Hematopoietic multipotent progenitor cell treated with erythropoietin and hydrocortisone succinate and interleukin-3 and kit ligand, for 4 days (in vitro differentiated cells): ENCODE measurements around the gene FCGR3A.
"Not testable (repeated sequence)": the region's sequence is repeated elsewhere in the genome, so short reads cannot be mapped to it uniquely, and the experiment has no call there.

Experiments
- DNase-seq: peaks from one replicate; pipeline ENCODE4 v3.0.0-alpha.2; 2015

Gene FCGR3A

DNA sequence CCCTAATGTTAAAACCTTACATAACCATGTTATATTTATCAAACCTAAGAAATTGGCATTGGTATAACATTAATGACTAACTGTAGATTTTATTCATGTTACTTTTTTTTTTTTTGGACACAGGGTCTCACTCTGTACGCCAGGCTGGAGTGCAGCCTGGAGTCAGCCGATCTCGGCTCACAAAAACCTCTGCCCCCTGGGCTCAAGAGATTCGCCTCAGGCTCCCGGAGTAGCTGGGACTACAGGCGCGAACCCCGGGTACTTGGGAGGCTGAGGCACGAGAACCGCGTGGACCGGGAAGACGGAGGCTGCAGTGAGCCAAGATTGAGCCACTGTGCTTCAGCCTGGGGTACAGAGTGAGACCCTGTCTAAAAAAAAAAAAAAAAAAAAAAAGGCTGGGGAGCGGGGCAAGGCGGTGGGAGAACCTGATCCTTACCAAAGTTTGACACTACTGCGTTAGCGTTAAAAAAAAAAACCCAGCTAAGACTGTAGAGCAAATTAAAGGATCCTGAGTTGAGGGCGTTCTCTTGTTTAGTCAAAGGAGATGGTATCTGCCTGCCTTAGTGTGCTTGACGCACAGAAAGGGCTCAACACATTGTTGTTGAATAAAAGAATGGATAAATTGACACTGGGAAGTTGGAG, 20.0 kb downstream of the FCGR3A start:
- peak; percentile 69 for DNase-seq

DNA sequence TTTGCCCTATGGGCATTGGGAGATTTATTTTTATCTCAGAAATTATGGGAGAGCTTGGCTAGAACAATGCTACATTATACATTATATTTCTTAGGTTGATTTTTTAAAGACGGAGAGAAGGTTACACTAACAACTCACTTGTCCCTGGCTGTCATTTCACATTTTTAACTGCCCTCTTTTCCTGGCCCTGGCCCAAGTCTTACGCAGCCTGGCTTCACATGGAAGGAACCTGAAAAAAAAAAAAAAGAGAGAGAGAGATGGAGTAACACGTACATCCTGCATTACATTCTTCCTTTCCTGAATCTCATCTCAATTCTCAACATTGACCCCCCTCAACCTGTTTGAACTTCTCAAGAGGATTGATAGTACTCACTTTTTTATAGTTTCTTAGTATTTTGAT, 21.1 kb downstream of the FCGR3A start:
- peak; percentile 73 for DNase-seq

DNA sequence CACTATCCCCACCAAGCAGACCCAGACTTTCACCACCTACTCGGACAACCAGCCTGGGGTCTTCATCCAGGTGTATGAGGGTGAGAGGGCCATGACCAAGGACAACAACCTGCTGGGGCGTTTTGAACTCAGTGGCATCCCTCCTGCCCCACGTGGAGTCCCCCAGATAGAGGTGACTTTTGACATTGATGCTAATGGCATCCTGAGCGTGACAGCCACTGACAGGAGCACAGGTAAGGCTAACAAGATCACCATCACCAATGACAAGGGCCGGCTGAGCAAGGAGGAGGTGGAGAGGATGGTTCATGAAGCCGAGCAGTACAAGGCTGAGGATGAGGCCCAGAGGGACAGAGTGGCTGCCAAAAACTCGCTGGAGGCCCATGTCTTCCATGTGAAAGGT, 23.7 kb downstream of the FCGR3A start:
- DNase-seq, result not testable (repeated sequence)

DNA sequence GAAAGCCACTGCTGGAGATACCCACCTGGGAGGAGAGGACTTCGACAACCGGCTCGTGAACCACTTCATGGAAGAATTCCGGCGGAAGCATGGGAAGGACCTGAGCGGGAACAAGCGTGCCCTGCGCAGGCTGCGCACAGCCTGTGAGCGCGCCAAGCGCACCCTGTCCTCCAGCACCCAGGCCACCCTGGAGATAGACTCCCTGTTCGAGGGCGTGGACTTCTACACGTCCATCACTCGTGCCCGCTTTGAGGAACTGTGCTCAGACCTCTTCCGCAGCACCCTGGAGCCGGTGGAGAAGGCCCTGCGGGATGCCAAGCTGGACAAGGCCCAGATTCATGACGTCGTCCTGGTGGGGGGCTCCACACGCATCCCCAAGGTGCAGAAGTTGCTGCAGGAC, 24.3 kb downstream of the FCGR3A start:
- not testable (repeated sequence) for DNase-seq

DNA sequence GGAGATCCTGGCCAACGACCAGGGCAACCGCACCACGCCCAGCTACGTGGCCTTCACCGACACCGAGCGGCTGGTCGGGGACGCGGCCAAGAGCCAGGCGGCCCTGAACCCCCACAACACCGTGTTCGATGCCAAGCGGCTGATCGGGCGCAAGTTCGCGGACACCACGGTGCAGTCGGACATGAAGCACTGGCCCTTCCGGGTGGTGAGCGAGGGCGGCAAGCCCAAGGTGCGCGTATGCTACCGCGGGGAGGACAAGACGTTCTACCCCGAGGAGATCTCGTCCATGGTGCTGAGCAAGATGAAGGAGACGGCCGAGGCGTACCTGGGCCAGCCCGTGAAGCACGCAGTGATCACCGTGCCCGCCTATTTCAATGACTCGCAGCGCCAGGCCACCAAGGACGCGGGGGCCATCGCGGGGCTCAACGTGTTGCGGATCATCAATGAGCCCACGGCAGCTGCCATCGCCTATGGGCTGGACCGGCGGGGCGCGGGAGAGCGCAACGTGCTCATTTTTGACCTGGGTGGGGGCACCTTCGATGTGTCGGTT, 24.8 kb downstream of the FCGR3A start:
- DNase-seq, result peak; percentile 13

DNA sequence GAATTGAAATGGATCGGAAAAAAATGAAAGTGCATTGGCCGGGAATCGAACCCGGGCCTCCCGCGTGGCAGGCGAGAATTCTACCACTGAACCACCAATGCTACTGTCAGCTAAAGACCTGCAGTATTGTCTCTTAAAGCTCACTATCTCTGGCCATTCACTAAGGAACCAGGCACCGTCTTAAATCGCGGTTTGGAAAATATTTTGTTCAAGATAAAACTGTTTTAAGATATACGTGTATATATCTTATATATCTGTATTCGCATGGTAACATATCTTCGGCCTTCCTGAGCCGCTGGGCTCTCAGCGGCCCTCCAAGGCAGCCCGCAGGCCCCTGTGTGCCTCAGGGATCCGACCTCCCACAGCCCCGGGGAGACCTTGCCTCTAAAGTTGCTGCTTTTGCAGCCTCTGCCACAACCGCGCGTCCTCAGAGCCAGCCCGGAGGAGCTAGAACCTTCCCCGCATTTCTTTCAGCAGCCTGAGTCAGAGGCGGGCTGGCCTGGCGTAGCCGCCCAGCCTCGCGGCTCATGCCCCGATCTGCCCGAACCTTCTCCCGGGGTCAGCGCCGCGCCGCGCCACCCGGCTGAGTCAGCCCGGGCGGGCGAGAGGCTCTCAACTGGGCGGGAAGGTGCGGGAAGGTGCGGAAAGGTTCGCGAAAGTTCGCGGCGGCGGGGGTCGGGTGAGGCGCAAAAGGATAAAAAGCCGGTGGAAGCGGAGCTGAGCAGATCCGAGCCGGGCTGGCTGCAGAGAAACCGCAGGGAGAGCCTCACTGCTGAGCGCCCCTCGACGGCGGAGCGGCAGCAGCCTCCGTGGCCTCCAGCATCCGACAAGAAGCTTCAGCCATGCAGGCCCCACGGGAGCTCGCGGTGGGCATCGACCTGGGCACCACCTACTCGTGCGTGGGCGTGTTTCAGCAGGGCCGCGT, 25.5 kb downstream of the FCGR3A start, which contains the start of gene HSPA6:
TSS of gene HSPA6 (plus strand) at position 724 of the 925 bp plus-strand sequence. CDS start at position 843, 119 bp downstream.
- peak; percentile 89 for DNase-seq

DNA sequence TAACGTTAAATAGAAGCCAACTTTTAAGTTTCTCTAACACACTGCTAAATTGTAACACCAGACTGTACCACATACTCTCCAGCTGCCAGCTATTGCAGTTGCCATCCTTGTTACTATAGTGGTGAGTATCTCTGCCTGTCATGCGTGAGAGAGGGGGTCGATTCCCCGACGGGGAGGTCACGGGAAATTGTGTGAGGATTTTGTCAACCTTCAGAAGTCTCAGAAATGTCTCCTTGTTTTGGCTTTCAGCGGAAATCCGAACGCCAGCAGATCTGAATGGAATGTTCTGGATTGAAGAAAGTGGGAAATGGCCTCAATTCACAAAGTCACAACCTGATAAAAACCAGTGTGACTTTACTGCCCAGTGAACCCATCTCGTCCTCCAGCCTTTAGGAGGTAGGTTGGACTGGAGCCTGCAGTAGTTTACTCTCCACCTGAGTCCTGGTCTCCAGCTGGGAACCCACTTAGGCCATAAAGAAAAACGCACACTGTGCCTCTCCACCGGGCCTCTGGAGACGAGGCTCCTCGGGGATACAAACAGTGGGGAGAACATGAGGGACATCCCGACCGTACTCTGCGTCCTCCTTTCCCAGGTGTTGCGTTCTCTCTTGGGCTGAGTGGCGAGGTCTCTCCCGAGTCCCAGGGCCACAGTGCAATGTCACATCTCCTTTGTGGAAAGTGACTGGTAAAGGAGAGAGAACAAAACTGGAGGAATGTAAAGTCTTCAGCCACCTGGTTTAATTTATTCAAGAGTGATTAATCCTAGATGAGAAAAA, 26.4 kb downstream of the FCGR3A start:
- not testable (repeated sequence) for DNase-seq

DNA sequence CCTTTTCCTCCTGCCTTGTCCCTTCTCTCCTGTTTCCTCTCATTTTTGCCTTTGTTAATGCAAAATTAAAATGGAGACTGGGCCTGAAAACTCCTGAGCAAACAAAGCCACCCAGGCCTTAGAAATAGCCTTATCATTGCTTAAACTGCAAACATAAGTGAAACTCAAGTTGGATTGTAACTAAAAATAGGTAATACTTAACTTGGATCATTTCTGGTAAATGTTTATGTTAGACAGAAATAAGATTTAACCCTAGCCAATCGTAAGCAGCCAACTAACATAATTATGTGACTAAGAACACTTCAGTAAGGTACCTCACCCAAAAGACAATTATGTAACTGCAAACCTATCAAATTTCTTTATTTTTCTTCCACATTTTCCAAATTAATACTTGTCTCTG, 35.7 kb downstream of the FCGR3A start:
- DNase-seq, result not testable (repeated sequence)

DNA sequence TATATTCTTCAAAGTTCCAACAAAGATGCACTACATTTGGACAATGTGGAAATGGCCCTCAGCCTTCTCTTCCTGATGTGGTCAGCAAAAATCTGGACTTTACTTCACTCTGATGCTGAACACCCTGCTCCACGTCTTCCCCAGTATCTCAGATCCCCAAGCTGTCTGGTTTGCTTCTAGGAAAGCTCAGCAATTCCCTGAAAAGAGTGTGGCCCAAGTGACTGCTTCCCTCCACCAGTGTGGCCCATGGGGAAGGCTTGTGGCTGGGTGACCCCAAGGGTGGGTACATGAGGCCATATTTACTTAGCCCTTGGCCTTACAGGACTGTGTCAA, 36.2 kb downstream of the FCGR3A start:
- not testable (repeated sequence) for DNase-seq

DNA sequence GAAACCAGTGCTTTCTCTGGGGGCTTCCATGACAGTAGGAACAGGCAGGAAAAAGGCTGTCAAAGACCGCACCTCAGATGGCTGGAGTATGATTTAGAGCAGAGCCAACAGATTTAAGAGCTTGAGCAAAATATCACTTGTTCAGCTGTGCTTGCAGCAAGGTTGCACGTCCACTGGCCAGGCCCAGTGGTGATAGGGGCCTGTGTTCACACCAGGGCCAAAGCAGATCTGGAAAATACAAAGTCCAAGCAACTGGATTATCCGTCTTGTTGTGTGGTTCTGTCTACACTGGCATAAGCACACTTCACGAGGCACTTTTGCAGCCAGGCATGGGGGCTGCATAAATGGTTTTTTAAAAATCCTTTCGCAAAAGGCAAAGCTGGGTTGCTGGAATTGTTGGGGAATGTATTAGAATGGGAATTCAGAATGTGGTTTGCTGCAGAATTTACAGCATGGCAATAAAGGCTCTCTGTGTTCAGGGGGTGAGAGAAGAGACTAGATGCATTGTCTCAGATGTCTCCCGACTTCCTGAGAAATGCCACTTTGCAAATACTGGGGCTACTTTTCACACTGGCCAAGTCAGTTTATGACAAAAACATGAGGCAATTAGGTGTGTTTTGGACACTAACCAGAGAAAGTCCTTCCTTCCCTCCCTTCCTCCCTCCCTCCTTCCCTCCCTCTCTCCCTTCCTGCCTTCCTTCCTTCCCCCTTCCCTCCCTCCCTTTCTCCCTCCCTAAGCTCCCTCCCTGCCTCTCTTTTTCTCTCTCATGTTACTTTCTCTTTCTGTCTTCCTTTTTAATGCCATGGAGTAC, 36.8 kb downstream of the FCGR3A start:
- DNase-seq, result not testable (repeated sequence)

DNA sequence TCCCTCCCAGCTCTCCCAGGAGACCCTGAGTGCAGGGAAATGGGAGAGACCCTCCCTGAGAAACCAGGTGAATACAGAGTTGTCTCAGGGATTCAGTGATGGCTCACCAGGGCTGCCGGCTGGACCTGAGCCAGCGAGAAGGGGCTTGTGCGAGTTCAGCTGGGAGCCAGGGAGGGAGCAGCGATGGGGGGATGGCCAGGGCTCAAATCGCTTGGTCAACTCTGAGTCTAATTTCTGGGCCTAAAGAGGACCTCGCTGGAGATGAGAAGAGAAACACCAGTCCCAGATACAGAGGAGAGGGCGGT, 37.9 kb downstream of the FCGR3A start:
- DNase-seq, result no peak

DNA sequence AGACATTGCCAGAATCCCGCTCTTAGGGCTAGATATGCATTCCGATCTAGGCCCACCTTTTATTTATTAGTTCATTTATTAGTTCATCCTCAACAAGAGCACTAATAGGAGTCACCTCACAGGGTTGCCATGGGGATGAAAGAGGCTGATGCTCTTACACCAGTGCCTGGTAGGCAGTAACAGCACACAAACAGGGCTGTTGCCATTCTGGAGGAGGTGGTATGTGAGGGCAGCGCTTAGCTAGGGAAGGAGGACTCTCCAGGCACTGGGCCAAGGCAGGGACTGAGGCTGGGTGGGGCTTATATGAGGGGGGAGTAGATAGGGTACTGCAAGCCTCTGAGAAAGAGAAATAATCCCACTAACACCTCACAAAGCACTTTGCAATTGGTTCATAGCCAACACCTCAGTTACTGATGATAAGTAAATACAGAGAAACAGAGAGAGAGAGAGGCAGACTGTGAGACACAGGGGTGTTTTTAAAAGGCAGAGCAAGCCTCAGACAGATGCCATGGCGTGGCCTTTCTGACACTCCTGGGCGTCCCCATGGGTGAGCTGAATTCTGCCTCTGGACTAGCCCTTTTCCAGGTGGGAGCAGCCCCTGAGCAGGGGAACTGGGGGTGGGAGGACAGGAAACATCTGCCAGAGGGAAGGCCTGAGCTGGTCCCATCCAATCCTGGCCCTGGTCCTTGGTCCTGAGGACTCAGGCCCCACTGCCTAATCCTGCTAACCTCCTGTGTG, 38.4 kb downstream of the FCGR3A start:
- peak; percentile 89 for DNase-seq

DNA sequence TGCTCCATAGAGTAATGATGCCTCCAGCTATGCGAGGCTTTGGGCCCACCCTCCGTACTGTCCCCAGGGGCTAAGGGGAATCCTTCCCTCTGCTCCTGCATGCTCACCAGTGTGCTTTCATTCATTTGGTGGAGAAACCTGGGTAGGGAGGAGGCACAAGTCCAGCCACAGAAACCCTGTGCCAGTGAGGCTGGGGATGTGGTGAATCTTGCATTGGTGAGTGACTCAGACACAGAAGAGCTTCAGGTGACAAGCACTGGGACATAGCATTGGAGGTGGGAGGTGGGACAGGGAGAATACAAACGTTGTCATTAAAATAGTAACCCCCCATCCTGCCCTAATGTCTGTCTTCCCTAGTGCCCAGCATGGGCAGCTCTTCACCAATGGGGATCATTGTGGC, 39.1 kb downstream of the FCGR3A start:
- DNase-seq, result no peak

DNA sequence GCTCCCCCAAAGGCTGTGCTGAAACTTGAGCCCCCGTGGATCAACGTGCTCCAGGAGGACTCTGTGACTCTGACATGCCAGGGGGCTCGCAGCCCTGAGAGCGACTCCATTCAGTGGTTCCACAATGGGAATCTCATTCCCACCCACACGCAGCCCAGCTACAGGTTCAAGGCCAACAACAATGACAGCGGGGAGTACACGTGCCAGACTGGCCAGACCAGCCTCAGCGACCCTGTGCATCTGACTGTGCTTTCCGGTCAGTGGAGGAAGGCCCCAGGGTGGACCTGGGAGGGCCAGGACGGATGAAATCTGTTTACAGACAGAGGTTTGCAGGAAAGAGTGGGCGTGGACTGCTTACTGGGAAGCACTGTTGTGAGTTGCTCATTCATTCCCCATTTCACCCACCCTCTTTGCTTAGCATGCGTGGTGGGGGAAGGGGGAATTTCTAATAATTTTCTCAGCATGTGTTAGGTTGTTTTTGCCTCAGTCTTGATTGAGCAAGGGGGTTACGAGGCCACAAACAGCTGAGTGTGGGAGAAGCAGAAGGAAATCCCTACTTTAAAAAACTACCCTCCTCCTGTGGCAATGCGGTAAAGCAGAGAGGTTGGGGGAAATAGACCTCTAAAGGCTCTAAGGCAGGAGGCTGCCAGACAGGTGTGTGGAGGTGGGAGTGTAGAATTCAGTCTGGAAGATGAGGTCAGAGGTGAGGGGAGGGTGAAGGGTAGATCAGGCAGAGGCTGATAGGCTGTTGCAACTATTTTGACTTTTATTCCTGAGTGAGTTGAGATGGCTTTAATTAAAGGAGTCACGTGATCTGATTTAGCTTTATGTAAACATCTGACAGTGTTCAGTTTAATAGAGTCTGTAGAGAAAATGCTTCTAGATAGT, 43.0 kb downstream of the FCGR3A start:
- DNase-seq, result peak; percentile 80

DNA sequence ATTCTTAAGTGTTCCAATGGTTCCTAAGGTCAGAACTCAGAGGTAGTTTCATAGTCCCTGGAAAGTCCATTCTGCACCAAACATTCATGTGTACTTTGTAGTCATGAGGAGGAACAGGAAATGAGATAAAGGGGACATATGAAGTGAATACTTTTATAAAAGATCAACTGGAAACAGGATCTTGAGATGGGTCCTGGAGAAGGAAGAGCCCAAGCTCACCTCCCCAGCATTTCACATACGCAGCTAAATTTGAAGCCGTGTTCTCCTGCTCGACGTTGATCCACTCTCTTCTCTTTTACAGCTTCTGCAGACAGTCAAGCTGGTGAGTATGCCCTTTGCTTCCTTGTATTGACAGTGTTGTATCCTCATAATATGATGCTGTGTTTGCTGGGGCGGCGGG, 43.9 kb downstream of the FCGR3A start:
- no peak for DNase-seq

DNA sequence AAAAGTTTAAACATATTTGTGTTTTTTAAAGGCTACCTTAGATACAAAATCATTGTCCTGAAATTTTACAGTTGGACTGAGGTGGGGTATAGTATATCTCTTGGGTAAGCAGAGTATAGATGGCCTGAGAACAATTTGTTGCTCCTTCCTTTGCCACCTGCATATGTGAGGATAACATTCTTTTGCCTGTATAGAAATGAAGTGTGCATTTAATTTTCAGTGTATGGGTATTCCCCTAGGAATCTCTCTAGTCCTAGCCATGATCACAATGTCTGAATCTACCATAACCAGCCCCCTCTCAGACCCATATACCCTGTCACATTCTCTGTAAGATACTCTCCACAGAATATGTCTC, 46.2 kb downstream of the FCGR3A start:
- DNase-seq, result no peak

DNA sequence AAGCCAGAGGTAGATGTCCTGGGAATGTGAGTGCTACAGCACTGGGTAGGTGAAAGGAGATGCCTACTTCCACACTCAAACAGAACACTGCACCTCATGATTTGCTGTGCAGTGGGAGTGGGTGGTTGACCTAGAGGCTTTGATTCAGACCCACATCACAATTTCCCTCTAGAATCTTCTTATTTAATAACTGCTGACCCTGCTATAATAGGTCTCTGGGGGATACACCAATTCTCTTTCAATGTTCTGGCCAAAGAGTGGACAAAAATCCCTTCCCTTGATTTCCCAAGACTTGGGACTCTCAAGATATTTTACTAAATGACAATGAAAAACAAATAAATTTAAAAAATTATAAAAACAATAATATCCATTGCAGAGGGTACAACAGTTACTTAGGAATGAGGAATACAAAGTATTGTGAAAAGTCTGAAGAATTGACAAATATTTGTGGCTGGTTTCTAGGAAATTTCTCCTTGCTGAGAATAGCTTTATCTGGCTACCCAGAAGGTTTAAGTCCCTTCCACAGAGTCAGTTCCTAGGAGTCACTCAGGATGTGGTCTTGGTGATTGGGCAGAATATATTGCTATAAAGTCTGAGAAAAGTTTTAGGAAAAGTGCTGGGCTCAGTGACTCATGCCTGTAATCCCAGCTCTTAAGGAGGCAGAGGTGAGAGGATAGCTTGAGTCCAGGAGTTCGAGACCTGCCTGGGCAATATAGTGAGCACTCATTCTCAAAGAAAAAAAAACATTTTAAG, 46.8 kb downstream of the FCGR3A start:
- DNase-seq, result peak; percentile 78

DNA sequence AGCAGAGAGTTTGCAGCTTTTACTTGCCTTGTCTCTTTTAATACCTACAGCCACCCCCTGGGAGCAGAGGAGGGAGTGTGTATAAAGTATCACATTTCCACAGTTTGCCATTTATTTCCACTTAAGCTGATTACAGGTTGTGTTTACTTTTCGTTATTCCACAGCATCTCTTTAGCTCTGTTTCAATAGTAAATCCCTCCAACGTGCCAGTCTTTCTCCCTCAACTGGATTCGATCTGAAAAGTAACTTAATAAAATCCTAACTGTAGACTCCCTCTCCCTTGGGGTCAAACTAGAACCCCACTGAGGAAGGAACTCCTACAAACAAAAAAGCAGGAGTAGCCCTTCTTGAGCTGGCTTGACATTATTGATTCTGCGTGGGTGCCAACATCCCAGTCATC, 47.4 kb downstream of the FCGR3A start:
- no peak for DNase-seq

DNA sequence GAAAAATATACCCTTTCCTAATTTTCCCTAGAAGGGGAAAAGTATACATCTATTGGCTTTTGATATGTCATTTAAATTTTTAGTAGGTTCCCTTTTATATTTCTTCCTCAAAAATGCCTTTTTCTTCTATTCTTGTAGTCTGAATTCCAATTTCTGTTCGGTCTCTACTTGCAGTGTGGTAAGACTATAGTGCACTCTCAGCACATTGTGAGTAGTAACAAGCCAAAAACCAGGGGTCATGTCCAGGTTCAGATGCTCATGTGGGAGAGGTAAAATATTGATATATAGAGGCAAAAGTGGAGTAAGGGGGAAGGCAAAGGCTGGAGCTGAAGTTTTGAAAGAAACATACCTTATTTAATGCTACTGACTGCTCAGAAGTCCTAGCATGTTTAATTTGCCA, 48.4 kb downstream of the FCGR3A start:
- DNase-seq, result no peak
